ENCODE results near the gene CTPS2.

DNA sequence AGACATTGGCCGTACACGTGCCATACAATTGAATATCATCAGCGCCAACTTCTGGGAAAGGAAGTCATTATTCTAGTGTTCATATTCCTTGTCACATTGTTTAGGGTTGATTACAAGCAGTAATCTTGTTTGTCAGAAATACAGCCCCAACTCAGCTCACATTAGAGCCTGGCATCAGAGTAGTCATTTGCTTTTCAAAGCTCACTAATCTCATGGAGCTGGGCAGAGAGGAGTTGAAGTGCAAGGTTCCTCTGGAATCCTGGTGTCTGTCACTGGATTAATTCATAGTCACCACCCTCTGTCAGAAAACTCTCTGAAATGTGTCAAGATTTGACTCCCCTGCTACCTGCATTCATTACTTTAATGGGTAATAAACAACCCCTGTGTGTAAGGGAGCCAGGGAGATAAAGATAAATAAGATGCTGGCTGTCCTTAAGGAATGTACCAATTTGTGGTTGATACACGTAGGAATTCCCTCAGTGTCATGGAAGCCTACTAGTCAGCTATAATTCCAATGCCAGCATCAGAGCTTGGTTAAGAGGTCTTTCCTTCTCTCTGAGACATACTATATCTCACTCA is 106.2 kb downstream of the CTPS2 start:
- TF ChIP-seq, protein P1, sequence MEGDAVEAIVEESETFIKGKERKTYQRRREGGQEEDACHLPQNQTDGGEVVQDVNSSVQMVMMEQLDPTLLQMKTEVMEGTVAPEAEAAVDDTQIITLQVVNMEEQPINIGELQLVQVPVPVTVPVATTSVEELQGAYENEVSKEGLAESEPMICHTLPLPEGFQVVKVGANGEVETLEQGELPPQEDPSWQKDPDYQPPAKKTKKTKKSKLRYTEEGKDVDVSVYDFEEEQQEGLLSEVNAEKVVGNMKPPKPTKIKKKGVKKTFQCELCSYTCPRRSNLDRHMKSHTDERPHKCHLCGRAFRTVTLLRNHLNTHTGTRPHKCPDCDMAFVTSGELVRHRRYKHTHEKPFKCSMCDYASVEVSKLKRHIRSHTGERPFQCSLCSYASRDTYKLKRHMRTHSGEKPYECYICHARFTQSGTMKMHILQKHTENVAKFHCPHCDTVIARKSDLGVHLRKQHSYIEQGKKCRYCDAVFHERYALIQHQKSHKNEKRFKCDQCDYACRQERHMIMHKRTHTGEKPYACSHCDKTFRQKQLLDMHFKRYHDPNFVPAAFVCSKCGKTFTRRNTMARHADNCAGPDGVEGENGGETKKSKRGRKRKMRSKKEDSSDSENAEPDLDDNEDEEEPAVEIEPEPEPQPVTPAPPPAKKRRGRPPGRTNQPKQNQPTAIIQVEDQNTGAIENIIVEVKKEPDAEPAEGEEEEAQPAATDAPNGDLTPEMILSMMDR (IDR thresholded peaks at IDR 0.05; ENCODE audit: insufficient read depth, low read depth, low read length), result no peak
- TF ChIP-seq EZH2 (IDR thresholded peaks at IDR 0.05; ENCODE audit: insufficient read depth, low read length), result no peak
